GM21447 (cell line): ENCODE data around the gene CRYBA2.

Experiments used
- ATAC-seq: cut with Tn5 transposase; IDR thresholded peaks from one replicate; pipeline ENCODE4 v1.9.1; 2021; ENCODE audit not compliant: unreplicated experiment

Gene CRYBA2

DNA sequence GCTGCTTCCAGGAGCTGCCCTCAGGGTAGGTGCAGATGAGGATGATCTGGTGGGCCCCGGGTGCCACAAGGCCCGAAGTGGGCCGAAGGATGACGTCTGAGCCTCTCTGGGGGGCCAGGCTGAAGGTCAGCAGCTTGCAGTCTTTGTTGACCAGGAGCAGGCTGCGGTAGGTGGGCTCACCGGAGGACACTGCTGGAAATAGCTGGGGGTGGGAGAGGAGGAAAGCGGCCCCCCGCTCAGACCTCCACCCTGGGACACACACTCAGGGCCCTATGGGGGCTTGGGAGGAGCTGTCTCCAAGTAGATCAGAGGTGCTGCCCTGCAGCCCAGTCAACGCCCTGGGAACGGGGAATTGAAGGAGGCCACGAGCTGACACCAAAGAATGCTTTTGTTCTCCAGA, 30.8 kb upstream of the CRYBA2 start:
- ATAC-seq: no peak

DNA sequence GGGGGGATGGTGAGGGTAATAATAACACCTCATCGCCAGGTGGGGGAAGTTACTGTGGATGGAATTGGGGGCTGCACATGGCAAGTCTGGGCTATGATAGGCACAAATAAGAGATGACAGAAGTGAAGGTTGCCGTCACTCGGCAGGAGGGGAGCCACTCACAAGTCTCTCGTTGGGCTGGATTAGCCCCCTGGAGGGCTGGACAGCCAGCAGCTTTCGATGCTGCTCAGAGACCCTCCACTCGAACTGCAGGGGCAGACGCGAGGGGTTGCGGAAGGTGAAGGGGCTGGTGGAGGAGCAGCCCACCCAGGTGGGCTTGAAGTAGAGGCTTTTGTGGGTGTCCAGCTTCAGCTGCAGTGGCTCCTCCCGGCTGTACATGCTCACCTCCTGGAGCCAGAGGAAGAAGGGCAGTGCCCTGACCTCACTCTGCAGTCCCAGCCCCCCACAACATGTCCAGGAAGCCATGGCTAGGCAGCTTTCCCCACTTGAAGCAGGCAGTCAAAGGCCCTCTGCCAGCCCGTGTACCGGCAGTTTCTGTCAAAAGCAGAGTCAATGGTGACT, 29.9 kb upstream of the CRYBA2 start:
- no peak for ATAC-seq

GRCh38 chr2:219022616-219023015, 29.4 kb upstream of the CRYBA2 start:
- ATAC-seq: no peak

DNA sequence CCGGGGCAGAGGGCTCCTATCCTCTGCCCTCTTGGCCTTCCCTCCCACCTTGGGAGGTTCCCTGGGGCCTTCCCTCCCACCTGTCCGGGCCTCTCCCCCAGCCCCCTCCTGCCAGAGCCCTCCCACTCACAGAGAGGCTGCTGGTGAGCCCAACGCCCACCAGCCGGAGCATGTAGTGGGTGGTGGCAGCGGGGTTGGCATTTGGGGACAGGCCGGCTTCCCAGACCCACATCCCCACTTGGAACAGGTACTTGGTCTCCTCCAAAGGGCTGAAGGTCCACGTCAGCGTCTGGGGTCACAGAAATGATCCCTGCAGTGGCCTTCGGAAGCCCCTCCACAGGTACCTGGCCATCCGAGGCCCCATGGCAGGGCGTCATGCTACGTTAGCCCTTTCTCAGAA, 28.8 kb upstream of the CRYBA2 start:
- ATAC-seq: no peak

- no peak for ATAC-seq
These were observed 28.4 kb upstream of the CRYBA2 start for GRCh38 chr2:219021591-219021990.

- ATAC-seq: no peak
These were observed 27.6 kb upstream of the CRYBA2 start for GRCh38 chr2:219020604-219021365.

DNA sequence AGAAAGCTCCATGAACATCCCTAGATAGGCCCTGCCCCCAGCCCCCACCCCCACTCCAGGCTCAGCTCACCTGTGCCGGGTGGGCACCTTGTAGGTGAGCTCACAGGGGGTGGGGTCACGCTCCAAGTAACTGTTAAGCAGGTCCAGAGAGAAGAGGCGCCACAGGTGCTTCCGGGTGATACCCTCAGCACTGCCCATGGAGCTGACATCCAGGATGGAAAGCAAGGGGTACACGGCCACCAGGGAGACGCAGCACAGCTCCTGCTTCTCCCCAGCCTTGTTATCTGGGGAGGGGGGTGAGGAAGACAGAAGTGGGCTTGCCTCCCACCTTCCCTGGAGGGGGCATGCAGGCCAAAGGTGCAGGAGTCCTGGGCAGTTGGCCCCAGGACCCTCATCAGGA, 26.2 kb upstream of the CRYBA2 start:
- no peak for ATAC-seq

DNA sequence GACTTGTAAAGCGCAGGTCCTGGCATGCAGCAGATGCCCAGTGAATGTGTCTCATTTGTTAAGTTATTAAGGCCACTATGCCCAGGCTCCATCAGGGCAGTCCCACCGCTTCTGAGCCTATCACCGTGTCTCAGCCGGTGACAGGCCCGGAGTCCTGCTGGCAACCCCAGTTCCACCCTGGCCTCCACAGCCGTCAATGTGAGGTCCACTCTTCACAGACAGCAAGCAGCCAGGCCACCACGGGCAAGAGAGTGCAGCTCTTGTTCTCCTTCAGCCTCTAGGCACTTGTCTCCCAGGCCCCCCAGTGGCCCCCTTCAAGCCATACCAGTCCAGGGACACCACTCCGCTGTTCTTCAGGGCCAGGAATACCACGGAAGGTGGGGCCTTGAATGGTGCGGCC, 25.5 kb upstream of the CRYBA2 start:
- ATAC-seq: no peak

GRCh38 chr2:219018286-219018685, 25.1 kb upstream of the CRYBA2 start:
- no peak for ATAC-seq

GRCh38 chr2:219017201-219017931, 24.1 kb upstream of the CRYBA2 start:
- no peak for ATAC-seq

- ATAC-seq: no peak
These were observed 23.5 kb upstream of the CRYBA2 start for GRCh38 chr2:219016721-219017120.

DNA sequence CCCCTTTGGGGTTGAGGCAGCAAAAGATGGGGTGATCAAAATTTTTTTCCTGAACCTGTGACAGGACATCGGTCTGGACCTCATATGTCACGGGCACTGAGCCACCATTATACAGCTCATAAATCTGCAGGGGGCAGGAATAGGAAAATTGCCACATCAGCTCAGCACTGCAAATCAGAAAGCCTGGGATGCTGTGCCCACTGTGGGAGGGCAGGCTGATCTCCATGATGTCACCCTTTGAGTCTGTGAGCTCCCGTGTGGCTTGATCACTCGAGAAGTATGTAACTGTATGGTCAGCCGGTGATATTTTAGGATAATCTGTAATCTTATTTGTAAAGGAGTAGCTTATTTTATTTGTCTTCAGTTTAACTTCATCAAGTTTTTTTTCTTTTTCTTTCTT, 17.7 kb upstream of the CRYBA2 start:
- no peak for ATAC-seq

- ATAC-seq: no peak
These were observed 17.0 kb upstream of the CRYBA2 start for GRCh38 chr2:219010162-219010756.

GRCh38 chr2:219009294-219009693, 16.1 kb upstream of the CRYBA2 start:
- ATAC-seq: no peak

DNA sequence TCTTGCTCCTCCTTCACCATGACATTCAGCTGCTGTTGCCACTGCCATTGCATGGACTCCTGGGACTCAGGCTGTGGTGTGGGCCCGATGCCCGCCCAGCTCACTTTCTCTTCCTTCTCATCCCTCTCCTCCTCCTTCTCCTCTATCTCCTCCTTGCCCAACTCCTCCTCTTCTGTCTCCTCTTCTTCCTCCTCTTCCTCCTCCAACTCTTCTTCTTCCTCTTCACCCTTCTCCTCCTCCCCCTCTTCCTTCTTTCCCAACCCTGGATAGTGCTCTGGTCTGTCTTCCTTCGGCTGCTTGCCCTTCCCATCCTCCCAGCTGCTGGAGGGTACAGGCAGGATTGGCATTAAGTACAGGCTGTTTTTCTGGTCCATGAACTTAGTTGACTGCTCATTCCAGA, 10.8 kb upstream of the CRYBA2 start:
- no peak for ATAC-seq

DNA sequence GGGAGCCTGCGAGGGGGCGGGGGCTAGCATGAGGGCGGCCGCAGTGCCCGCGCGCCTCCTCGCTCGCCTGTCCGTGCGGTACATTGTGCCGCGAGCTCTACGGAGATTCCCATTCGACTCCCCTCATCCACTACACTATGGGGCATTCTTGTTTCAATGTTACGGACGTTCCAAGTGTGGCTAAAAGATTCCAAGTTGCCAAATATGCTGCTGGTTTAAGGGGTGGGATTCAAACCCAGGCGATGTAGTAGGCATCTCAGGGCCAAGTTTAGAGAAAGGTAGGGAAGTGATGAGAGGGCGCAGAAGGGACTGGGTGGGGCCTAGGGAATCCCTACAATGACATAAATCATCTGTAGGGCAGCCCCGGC, 10.0 kb upstream of the CRYBA2 start:
- no peak for ATAC-seq

- ATAC-seq: no peak
These were observed 9.4 kb upstream of the CRYBA2 start for GRCh38 chr2:219002395-219003266.

GRCh38 chr2:219001577-219002394, 8.6 kb upstream of the CRYBA2 start:
- ATAC-seq: no peak

DNA sequence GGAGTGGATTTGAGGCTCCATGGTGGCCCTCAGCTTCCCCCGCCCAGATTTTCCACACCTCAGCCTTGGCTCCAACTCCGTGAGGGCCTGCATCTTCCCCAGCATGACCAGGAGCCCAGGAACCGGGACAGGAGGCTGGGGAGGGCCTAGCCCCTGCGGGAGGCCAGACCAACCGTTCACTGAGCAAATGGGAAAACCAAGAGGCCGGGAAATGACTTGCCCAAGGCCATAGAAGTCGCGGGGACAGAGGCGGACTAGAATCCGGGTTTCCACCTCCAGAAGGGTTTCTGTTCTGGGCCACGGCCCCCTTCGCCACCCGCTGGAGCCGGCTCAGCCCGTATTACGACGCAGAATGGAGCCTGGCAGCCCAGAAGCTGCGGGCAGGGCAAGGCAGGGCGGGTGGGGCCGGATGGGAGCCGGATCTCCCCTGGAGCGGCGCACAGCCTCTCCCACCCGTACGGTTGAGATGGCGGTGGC, 7.9 kb upstream of the CRYBA2 start:
- ATAC-seq: no peak

GRCh38 chr2:219000569-219000960, 7.3 kb upstream of the CRYBA2 start:
- ATAC-seq: no peak
